Endothelial cell (in vitro differentiated cells): Measurements from ENCODE around the gene CHST12. TPM values are rescaled to one million over a fixed set of nuclear protein-coding genes. Genes with fewer than 3 reads are reported as not detected.

ENCODE experiments used
- DNase-seq: peaks from one replicate; pipeline ENCODE4 v3.0.0; 2021; ENCODE audit warnings: low spot score
- H3K27ac Mint-ChIP-seq: one replicate; pipeline ENCODE4 v1.8.0; 2021; ENCODE audit warnings: mixed read lengths, inconsistent platforms; ENCODE audit not compliant: unreplicated experiment
- H3K27me3 Mint-ChIP-seq: one replicate; pipeline ENCODE4 v1.8.0; 2021; ENCODE audit warnings: mild to moderate bottlenecking, moderate library complexity, mixed read lengths, inconsistent platforms; ENCODE audit not compliant: unreplicated experiment
- H3K36me3 Mint-ChIP-seq: one replicate; pipeline ENCODE4 v1.8.0; 2021; ENCODE audit warnings: mild to moderate bottlenecking, low read depth, mixed read lengths, inconsistent platforms; ENCODE audit not compliant: unreplicated experiment
- H3K4me1 Mint-ChIP-seq: one replicate; pipeline ENCODE4 v1.8.0; 2021; ENCODE audit warnings: mild to moderate bottlenecking, mixed read lengths, inconsistent platforms; ENCODE audit not compliant: unreplicated experiment
- H3K4me3 Mint-ChIP-seq: one replicate; pipeline ENCODE4 v1.8.0; 2021; ENCODE audit warnings: mild to moderate bottlenecking, mixed read lengths, inconsistent platforms; ENCODE audit not compliant: unreplicated experiment
- H3K9me3 Mint-ChIP-seq: one replicate; pipeline ENCODE4 v1.8.0; 2021; ENCODE audit warnings: mixed read lengths, inconsistent platforms; ENCODE audit not compliant: unreplicated experiment
- total RNA-seq: library from RNA; stranded (reverse); fragmentation: NEBNext Ultra II Directional; extraction: Animal tissue kit (Norgen Biotek cat#: 25700); gene quantifications from one replicate; pipeline ENCODE4 v1.2.1, GENCODE V29; 2021; ENCODE audit not compliant: unreplicated experiment
- TF ChIP-seq, protein P1 (sequence below): fragments of 200-600 bp; sonication (generic); IDR thresholded peaks from one replicate; pipeline ENCODE4 v1.5.0; 2021; ENCODE audit warnings: antibody characterized with exemption; ENCODE audit not compliant: unreplicated experiment

Gene CHST12
- total RNA-seq, 1 donor from 2014 or later = 26.9 TPM

DNA sequence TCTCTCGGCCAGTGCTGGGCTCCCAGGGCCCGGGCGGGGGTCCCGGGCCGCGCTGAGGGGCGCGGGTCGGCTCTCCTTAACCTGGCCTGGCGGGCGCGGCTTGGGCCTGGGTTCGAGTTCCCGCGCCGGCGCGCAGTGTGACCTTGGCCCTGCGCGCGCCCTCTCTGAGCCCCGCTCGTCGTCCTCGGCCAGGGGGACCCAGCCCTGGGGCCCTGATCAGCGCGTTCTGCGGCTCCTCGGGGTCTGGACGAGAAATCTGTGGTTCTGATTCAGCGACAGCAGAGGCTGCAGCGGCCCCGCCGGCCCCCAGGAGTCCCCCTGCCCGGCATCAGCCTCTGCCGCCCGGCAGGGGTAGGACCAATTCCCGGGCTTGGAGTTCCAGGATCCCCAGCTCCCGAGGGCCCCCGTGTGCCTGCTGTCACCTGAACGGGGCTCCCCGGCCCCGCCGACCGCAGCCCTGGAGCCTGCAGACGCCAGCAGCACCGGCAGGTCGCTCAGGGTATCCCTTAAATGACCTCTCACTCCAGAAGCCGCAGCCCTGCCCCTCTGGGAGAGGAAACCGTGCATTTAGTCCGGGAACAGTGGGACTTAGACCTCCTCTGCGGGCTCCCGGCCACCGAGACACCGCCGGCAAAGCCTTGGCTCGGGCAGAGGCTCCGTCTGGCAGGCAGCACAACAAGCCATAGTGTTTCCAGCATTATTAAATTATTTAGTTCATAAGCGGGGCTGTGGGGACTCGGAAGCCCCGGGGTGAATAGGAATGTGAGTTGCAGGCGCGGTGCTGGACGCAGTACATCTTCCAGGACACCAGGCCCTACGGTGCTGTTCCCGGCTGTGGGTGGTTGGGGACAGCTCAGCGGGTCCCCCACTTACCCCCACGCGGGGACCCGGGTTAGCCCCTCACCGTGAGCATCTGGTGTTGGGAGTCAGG lies 572 bp downstream of the CHST12 start:
- H3K4me1 Mint-ChIP-seq = peaks cover 38% of the 10 kb centered on the region
- no peak overlapping the region for H3K27ac Mint-ChIP-seq
- H3K36me3 Mint-ChIP-seq = peaks cover 4% of the 10 kb centered on the region
- H3K4me3 Mint-ChIP-seq = peak overlapping the region; percentile 12
- DNase-seq = peak; percentile 51
- H3K27me3 Mint-ChIP-seq = peaks cover 17% of the 10 kb centered on the region
- no peaks in the 10 kb centered on the region for H3K9me3 Mint-ChIP-seq
- TF ChIP-seq, protein P1, sequence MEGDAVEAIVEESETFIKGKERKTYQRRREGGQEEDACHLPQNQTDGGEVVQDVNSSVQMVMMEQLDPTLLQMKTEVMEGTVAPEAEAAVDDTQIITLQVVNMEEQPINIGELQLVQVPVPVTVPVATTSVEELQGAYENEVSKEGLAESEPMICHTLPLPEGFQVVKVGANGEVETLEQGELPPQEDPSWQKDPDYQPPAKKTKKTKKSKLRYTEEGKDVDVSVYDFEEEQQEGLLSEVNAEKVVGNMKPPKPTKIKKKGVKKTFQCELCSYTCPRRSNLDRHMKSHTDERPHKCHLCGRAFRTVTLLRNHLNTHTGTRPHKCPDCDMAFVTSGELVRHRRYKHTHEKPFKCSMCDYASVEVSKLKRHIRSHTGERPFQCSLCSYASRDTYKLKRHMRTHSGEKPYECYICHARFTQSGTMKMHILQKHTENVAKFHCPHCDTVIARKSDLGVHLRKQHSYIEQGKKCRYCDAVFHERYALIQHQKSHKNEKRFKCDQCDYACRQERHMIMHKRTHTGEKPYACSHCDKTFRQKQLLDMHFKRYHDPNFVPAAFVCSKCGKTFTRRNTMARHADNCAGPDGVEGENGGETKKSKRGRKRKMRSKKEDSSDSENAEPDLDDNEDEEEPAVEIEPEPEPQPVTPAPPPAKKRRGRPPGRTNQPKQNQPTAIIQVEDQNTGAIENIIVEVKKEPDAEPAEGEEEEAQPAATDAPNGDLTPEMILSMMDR = no peak

DNA sequence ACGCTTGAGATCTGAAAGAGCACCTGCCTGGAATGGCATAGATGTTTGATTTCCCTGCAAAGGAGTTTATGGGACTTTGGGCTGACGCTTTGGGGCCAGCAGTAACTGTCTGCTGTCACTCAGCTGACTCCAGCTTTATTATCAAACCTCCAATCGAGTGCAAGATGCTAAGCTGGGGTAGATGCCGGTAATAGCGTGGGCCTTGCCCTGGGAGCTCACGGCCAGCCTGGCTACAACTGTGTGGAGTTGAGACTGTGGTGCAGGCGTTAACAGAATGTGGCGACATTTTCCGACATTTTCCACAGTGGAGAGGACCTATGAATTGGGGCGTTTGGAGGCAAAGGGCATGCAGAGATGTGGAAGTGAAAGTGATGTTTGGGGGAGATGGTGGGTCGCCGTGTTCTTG lies 1.3 kb downstream of the CHST12 start:
- no peaks in the 10 kb centered on the region for H3K9me3 Mint-ChIP-seq
- no peak overlapping the region for H3K27ac Mint-ChIP-seq

DNA sequence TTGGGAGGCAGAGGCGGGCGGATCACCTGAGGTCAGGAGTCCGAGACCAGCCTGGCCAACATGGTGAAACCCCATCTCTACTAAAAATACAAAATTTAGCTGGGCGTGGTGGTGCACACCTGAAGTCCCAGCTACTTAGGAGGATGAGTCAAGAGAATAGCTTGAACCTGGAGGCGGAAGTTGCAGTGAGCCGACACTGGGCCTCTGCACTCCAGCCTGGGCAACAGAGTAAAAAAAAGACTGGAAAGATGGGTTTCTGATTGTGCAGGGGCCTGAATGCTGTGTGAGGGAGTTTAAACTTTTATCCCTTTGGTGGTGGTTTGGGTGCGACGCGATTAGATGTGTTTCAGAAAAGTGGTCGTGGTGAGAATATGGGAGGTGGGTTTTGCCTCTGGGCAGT lies 1.8 kb downstream of the CHST12 start:
- peak overlapping the region; percentile 0 for H3K27ac Mint-ChIP-seq
- peaks cover 44% of the 10 kb centered on the region for H3K4me1 Mint-ChIP-seq
- peak overlapping the region; percentile 12 for H3K4me3 Mint-ChIP-seq
- H3K27me3 Mint-ChIP-seq = peaks cover 14% of the 10 kb centered on the region
- TF ChIP-seq, protein P1 = no peak
- H3K36me3 Mint-ChIP-seq = peaks cover 4% of the 10 kb centered on the region
- DNase-seq = no peak
- H3K9me3 Mint-ChIP-seq = no peaks in the 10 kb centered on the region

More for the DNA sequence above, 1.3 kb downstream of the CHST12 start:
- DNase-seq = no peak
- peak overlapping the region; percentile 12 for H3K4me3 Mint-ChIP-seq
- peaks cover 42% of the 10 kb centered on the region for H3K4me1 Mint-ChIP-seq
- H3K27me3 Mint-ChIP-seq = peaks cover 14% of the 10 kb centered on the region
- peaks cover 4% of the 10 kb centered on the region for H3K36me3 Mint-ChIP-seq
- TF ChIP-seq, protein P1 = no peak

DNA sequence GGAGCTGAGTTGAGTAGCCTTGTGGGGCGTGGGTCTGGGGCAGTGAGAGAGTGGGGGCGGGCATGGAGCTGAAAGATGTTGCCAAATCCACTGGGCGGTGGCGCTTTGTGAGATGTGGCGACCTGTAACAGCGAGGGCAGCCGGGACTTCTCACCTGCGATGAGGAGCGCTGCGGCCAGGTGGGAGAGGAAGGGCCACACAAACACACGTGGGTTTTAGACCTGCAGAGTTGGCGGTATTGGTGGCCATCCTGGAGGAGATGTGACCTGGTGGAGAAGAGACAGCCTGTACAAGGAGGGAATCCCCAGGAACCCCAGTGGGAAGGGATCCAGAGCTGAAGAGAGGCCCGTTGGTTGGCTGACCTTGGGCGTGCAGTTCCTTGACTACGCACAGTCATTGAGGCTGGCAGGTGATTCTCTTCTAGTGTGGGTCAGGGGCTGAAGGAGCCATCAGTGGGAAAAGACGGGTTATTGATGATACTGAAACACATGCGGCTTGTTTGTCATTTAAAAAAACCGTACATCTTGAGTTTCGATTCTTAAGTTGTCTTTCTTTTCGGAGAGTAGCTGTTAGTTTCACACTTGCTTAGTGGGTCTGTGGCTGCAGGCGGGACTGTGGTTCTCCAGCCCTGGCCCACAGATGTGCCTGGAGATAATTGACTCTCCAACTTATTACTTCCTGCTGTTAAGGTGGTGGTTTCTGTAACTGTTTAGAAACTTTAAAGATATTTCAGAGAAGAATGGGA lies 2.4 kb downstream of the CHST12 start:
- TF ChIP-seq, protein P1 = no peak
- no peak for DNase-seq
- peaks cover 4% of the 10 kb centered on the region for H3K36me3 Mint-ChIP-seq
- H3K4me1 Mint-ChIP-seq = peaks cover 47% of the 10 kb centered on the region
- H3K27me3 Mint-ChIP-seq = peaks cover 14% of the 10 kb centered on the region
- no peaks in the 10 kb centered on the region for H3K9me3 Mint-ChIP-seq
- H3K4me3 Mint-ChIP-seq = peak overlapping the region; percentile 12
- peak overlapping the region; percentile 24 for H3K27ac Mint-ChIP-seq
